ENCODE data around the gene TLX2. TPM values are rescaled to one million over a fixed set of nuclear protein-coding genes. Genes with fewer than 3 reads are reported as not detected.

The TLX2 gene
- total RNA-seq, 1 donor from 2014 or later, result not detected

DNA sequence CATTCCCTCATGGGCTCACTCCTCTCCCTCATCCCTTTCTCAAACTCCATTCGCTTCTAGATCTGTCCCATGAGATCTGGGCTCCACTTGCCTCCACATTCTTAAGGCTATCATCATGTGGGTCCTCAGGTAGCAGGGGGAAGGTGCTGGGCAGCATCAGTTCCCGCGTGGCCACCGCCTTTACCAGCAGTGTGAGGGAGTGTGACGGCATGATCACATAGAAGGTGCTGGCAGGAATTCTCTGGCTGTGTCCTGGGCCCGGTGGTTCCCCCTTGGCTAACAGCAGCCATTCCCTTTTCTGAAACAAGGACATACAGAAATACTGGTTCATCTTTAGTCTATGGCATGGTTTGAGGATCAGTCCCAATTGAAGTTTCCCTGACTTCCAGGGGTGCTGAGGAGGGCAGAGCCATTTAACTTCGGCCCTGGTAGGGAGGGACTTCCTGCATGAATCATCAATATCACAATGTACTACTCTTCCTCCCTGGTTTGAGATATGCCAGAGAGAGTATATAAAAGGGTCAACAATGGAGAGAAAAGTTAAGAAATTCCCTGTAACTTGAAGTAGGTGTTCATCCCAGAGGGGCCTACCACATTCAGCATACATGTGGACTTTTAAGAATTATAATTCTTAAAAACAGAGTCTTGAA is 48.0 kb downstream of the TLX2 start:
- no peak for DNase-seq (ENCODE audit: low spot score)
- intact Hi-C loops (cut with DNase I), result no loop called here

- intact Hi-C loops (cut with DNase I), result no loop called here
- DNase-seq (ENCODE audit: low spot score), result no peak
Measured at GRCh38 chr2:74564222-74564621, 50.0 kb downstream of the TLX2 start.

- intact Hi-C loops (cut with DNase I), result no loop called here
- no peak for DNase-seq (ENCODE audit: low spot score)
Measured at GRCh38 chr2:74566076-74566753, 52.0 kb downstream of the TLX2 start.

GRCh38 chr2:74566754-74567085 is 52.5 kb downstream of the TLX2 start:
- intact Hi-C loops (cut with DNase I), result no loop called here
- DNase-seq (ENCODE audit: low spot score), result no peak

Other genes with a start within 250 kb of the TLX2 start
- 3.6 TPM for gene SLC4A5, start 171.0 kb upstream of the TLX2 start, total RNA-seq
- gene DCTN1, start 134.1 kb upstream of the TLX2 start, total RNA-seq, result 233 TPM
- 1.1 TPM for gene C2orf81, start 92.8 kb upstream of the TLX2 start, total RNA-seq
- gene WDR54, start 92.7 kb upstream of the TLX2 start, total RNA-seq, result 2.6 TPM
- gene RTKN, start 72.5 kb upstream of the TLX2 start, total RNA-seq, result 18.5 TPM
- gene INO80B, start 59.4 kb upstream of the TLX2 start, total RNA-seq, result 18.0 TPM
- gene WBP1, start 56.0 kb upstream of the TLX2 start, total RNA-seq, result 47.7 TPM
- gene MOGS, start 49.1 kb upstream of the TLX2 start, total RNA-seq, result 20.6 TPM
- 134 TPM for gene MRPL53, start 41.8 kb upstream of the TLX2 start, total RNA-seq
- 8.0 TPM for gene CCDC142, start 31.5 kb upstream of the TLX2 start, total RNA-seq
- 11.2 TPM for gene TTC31, start 31.4 kb upstream of the TLX2 start, total RNA-seq
- gene LBX2, start 14.8 kb upstream of the TLX2 start, total RNA-seq, result 0.51 TPM
- gene PCGF1, start 6.8 kb upstream of the TLX2 start, total RNA-seq, result 11.4 TPM
- gene DQX1, start 11.8 kb downstream of the TLX2 start, total RNA-seq, result not detected
- gene AUP1, start 15.3 kb downstream of the TLX2 start, total RNA-seq, result 50.0 TPM
- gene HTRA2, start 15.5 kb downstream of the TLX2 start, total RNA-seq, result 25.0 TPM
- gene LOXL3, start 39.5 kb downstream of the TLX2 start, total RNA-seq, result 2.8 TPM
- 3.9 TPM for gene DOK1, start 40.3 kb downstream of the TLX2 start, total RNA-seq
- not detected for gene M1AP, start 133.9 kb downstream of the TLX2 start, total RNA-seq
- 3.0 TPM for gene SEMA4F, start 139.8 kb downstream of the TLX2 start, total RNA-seq